GM21825 (cell line): ENCODE measurements around the gene FUZ.
A peak's percentile ranks its signal among the peaks of the same experiment; 100 is the strongest.

Source experiments
- ATAC-seq: cut with Tn5 transposase; IDR thresholded peaks from one replicate; pipeline ENCODE4 v1.9.1; 2021; ENCODE audit warnings: mild to moderate bottlenecking, moderate library complexity; ENCODE audit not compliant: unreplicated experiment

Gene FUZ

GRCh38 chr19:49812997-49813861 lies at the start of gene FUZ:
Gene FUZ (minus strand): TSS chr19:49813292. CDS start chr19:49813106, 186 bp downstream.
- ATAC-seq = peak; percentile 39

GRCh38 chr19:49862391-49863253 lies 49.5 kb upstream of the FUZ start:
- no peak for ATAC-seq

GRCh38 chr19:49861541-49862378 lies 48.7 kb upstream of the FUZ start:
- ATAC-seq = no peak

- ATAC-seq = no peak
These were observed 48.0 kb upstream of the FUZ start for GRCh38 chr19:49861107-49861506.

- no peak for ATAC-seq
These were observed 47.4 kb upstream of the FUZ start for GRCh38 chr19:49860336-49861102.

- ATAC-seq = no peak
These were observed 46.7 kb upstream of the FUZ start for GRCh38 chr19:49859682-49860335.

GRCh38 chr19:49858088-49858985 lies 45.2 kb upstream of the FUZ start:
- ATAC-seq = no peak

- no peak for ATAC-seq
These were observed 44.7 kb upstream of the FUZ start for GRCh38 chr19:49857838-49858087.

- no peak for ATAC-seq
These were observed 44.2 kb upstream of the FUZ start for GRCh38 chr19:49857061-49857837.

- ATAC-seq = no peak
These were observed 43.5 kb upstream of the FUZ start for GRCh38 chr19:49856574-49857021.

GRCh38 chr19:49855676-49856573 lies 42.8 kb upstream of the FUZ start:
- ATAC-seq = no peak

- no peak for ATAC-seq
These were observed 42.2 kb upstream of the FUZ start for GRCh38 chr19:49855277-49855675.

GRCh38 chr19:49854378-49855263 lies 41.5 kb upstream of the FUZ start:
- ATAC-seq = no peak

GRCh38 chr19:49853852-49854377 lies 40.8 kb upstream of the FUZ start:
- ATAC-seq = no peak

- ATAC-seq = no peak
These were observed 39.6 kb upstream of the FUZ start for GRCh38 chr19:49852631-49853126.
